ENCODE results near the gene SGTA. TPM values are rescaled to one million over a fixed set of nuclear protein-coding genes. Genes with fewer than 3 reads are reported as not detected.

The SGTA gene
- total RNA-seq, 2 donors from 2014 or later: 73.9 to 81.5 TPM

DNA sequence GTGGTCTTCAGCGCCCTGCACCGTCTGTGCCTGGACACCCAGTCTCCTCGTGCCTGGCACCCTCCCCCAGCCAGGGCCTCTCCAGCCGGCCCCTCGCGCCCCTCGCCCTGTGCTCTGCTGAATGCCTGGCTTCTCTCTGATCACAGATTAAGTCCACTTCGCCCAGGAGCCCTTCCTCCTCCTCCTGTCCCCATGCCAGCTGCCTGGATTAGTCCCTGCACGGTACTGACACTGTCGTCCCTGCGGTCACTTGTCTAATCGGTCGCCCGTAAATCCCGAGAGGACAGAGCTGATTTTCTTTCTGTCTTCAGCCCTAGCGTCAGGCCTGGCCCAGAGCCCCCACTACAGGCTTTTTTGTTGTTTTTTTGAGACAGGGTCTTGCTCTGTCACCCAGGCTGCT lies 8.8 kb upstream of the SGTA start:
- Histone ChIP-seq H3K9ac (ENCODE audit: extremely low read depth, low read length, poor library complexity, severe bottlenecking) (no peak overlapping the region), H3K4me3 (ENCODE audit: low read length) (no peak overlapping the region), H3K4me1 (ENCODE audit: control insufficient read depth, insufficient read depth, low read length) (no peaks in the 10 kb centered on the region), H3K27me3 (ENCODE audit: control insufficient read depth, insufficient read depth, low read length, poor library complexity, severe bottlenecking) (no peaks in the 10 kb centered on the region), H3K9me3 (ENCODE audit: control insufficient read depth, low read length) (no peaks in the 10 kb centered on the region), H3K36me3 (ENCODE audit: control insufficient read depth, insufficient read depth, low read length) (peaks cover 41% of the 10 kb centered on the region), H3K27ac (ENCODE audit: low read depth, low read length) (no peak overlapping the region)
- TF ChIP-seq, protein P1, sequence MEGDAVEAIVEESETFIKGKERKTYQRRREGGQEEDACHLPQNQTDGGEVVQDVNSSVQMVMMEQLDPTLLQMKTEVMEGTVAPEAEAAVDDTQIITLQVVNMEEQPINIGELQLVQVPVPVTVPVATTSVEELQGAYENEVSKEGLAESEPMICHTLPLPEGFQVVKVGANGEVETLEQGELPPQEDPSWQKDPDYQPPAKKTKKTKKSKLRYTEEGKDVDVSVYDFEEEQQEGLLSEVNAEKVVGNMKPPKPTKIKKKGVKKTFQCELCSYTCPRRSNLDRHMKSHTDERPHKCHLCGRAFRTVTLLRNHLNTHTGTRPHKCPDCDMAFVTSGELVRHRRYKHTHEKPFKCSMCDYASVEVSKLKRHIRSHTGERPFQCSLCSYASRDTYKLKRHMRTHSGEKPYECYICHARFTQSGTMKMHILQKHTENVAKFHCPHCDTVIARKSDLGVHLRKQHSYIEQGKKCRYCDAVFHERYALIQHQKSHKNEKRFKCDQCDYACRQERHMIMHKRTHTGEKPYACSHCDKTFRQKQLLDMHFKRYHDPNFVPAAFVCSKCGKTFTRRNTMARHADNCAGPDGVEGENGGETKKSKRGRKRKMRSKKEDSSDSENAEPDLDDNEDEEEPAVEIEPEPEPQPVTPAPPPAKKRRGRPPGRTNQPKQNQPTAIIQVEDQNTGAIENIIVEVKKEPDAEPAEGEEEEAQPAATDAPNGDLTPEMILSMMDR (conservative IDR thresholded peaks at IDR 0.05): no peak
- no peak for DNase-seq
- WGBS, 2 experiments (ENCODE audit: insufficient coverage in 1 of 2, insufficient read length in 1 of 2): 92 to 94% methylated on average over 12 to 16 of the region's 16 CpGs
- no peak overlapping the region for H3K27ac Mint-ChIP-seq
- no peaks in the 10 kb centered on the region for H3K9me3 Mint-ChIP-seq
- no peaks in the 10 kb centered on the region for H3K27me3 Mint-ChIP-seq (ENCODE audit: insufficient read depth)
- peaks cover 57% of the 10 kb centered on the region for H3K36me3 Mint-ChIP-seq (ENCODE audit: low read depth)
- H3K4me1 Mint-ChIP-seq: no peaks in the 10 kb centered on the region
- H3K4me3 Mint-ChIP-seq: no peak overlapping the region

DNA sequence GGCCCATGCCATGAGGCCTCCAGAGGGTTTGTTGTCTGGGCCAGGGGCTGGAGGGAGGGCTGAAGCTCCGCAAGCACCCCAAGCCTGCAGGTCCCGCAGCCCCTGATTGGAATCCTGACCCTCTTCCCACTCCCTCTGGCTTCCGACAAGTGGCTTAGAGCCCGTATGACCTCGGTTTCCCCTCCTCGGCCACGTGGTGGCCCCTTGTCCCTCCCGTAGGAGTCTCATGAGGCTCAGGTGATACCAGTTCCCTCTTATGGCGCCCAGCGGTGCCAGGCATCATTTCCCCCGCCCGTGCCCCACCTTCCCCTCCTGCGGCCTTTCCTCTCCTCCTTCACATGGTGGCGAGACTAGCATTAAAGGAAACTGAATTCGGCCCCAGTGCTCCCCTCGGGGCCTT lies 8.4 kb upstream of the SGTA start:
- H3K4me1 ChIP-seq (ENCODE audit: control insufficient read depth, insufficient read depth, low read length): no peaks in the 10 kb centered on the region
- no peak overlapping the region for H3K27ac ChIP-seq (ENCODE audit: low read depth, low read length)
- Mint-ChIP-seq H3K27ac (no peak overlapping the region), H3K36me3 (ENCODE audit: low read depth) (peaks cover 54% of the 10 kb centered on the region), H3K27me3 (ENCODE audit: insufficient read depth) (no peaks in the 10 kb centered on the region), H3K9me3 (no peaks in the 10 kb centered on the region), H3K4me3 (no peak overlapping the region), H3K4me1 (no peaks in the 10 kb centered on the region)
- H3K36me3 ChIP-seq (ENCODE audit: control insufficient read depth, insufficient read depth, low read length): peaks cover 36% of the 10 kb centered on the region
- 91% methylated on average over 14 to 16 of the region's 16 CpGs for WGBS, 2 experiments (ENCODE audit: insufficient coverage in 1 of 2, insufficient read length in 1 of 2)
- H3K4me3 ChIP-seq (ENCODE audit: low read length): no peak overlapping the region
- no peaks in the 10 kb centered on the region for H3K27me3 ChIP-seq (ENCODE audit: control insufficient read depth, insufficient read depth, low read length, poor library complexity, severe bottlenecking)
- TF ChIP-seq, protein P1 (conservative IDR thresholded peaks at IDR 0.05): no peak
- no peak for DNase-seq
- no peak overlapping the region for H3K9ac ChIP-seq (ENCODE audit: extremely low read depth, low read length, poor library complexity, severe bottlenecking)
- H3K9me3 ChIP-seq (ENCODE audit: control insufficient read depth, low read length): no peaks in the 10 kb centered on the region

DNA sequence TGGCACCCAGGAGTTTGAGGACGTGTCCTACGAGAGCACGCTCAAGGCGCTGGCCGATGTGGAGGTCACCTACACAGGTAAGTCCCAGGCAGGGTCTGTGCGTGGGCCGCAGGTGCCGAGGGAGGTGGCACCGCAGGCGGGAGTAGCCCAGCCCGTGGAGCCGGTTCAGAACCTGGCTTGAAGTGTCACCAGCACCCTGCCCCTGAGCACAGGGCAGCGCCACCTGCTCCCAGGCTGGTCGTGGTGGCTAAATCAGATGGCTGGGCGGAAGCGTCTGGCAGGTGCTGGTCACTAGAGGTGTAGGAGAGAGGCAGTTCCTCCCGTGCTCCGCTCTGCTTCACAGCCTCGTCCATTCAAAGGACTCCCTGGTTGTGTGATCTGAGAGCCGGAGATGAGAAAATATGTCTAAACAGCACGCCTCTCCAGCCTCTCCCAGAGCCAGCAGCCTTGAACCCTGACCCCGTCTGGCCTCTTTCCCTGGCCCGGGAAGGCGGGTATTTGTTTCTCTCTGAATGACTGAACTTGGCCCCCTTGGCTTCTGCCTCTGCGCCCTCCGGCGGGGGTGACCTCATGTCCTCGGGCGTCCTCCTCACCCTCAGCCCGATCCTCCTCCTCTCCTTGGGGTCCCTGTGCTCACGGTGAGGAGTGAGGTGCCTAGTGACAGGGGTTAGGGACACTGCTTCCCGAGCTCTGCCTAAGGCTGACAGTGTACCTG lies 7.6 kb upstream of the SGTA start:
- no peak overlapping the region for H3K4me3 ChIP-seq (ENCODE audit: low read length)
- TF ChIP-seq, protein P1 (conservative IDR thresholded peaks at IDR 0.05): no peak
- peaks cover 29% of the 10 kb centered on the region for H3K36me3 ChIP-seq (ENCODE audit: control insufficient read depth, insufficient read depth, low read length)
- H3K4me1 ChIP-seq (ENCODE audit: control insufficient read depth, insufficient read depth, low read length): no peaks in the 10 kb centered on the region
- no peak for DNase-seq
- H3K9ac ChIP-seq (ENCODE audit: extremely low read depth, low read length, poor library complexity, severe bottlenecking): no peak overlapping the region
- Mint-ChIP-seq H3K27ac (no peak overlapping the region), H3K27me3 (ENCODE audit: insufficient read depth) (no peaks in the 10 kb centered on the region), H3K36me3 (ENCODE audit: low read depth) (peaks cover 47% of the 10 kb centered on the region), H3K4me3 (no peak overlapping the region), H3K9me3 (no peaks in the 10 kb centered on the region), H3K4me1 (no peaks in the 10 kb centered on the region)
- H3K27ac ChIP-seq (ENCODE audit: low read depth, low read length): no peak overlapping the region
- no peaks in the 10 kb centered on the region for H3K27me3 ChIP-seq (ENCODE audit: control insufficient read depth, insufficient read depth, low read length, poor library complexity, severe bottlenecking)
- 95 to 97% methylated on average over 25 to 32 of the region's 32 CpGs for WGBS, 2 experiments (ENCODE audit: insufficient coverage in 1 of 2, insufficient read length in 1 of 2)
- H3K9me3 ChIP-seq (ENCODE audit: control insufficient read depth, low read length): no peaks in the 10 kb centered on the region
